NOMO-1 treated with DMSO at 0.1 percent for 48 hours (cell line): ENCODE data around the gene GRM4.
"Not testable (repeated sequence)": the region's sequence is repeated elsewhere in the genome, so short reads cannot be mapped to it uniquely, and the experiment has no call there.

Experiments used
- DNase-seq: peaks from one replicate; lab custom pipeline; 2025; ENCODE audit not compliant: unreplicated experiment; lab: John Stamatoyannopoulos, UW

Gene GRM4

GRCh38 chr6:34047913-34048867 is 97.7 kb downstream of the GRM4 start:
- no peak for DNase-seq

DNA sequence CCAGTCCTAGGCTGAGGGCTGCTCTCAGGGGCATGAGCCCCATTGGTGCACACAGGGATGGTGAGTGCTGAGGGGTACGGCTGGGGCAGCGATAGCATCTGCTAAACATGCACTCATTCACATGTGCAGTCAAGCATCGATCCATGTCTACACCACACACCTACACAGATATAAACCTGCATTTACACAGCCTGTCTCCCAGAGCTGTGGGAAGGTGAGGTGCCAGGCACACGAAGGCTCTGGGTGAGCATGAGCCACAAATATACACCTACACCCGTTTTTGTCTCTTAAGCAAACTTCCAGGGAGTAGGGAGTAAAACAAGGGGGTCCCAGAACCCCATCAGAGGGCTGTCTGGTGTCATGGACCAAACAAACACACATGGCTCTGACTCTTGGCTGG is 99.3 kb downstream of the GRM4 start:
- DNase-seq, result no peak

- DNase-seq, result no peak
Measured at GRCh38 chr6:34045771-34046170, 100.1 kb downstream of the GRM4 start.

DNA sequence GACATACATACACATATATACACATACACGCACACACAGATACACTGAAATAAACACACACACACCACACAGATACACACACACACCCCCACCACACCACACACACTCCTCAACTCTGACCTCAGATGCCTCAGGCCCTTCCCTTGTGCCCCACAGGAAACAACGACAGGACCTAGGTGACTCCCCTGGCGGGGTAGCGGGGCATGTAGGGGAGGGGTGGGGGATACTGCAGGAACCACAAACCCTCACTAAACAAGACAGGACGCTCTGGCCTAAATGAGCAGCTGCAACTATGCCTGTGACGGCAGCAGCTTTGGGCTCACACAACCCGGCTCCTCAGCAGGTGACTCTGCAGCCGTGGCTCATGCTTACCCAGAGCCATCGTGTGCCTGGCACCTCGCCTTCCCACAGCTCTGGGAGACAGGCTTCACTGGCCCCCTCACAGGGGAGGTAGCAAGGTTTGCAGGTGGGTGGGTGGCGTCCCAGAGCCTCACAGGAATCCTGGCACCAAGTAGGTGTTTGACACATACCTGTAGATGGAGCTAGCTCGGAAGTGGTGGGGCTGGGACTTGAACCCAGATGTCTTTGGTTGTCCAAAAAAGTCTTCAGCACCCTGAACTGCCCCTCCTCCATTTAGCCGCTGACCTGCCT is 100.8 kb downstream of the GRM4 start:
- DNase-seq, result no peak

DNA sequence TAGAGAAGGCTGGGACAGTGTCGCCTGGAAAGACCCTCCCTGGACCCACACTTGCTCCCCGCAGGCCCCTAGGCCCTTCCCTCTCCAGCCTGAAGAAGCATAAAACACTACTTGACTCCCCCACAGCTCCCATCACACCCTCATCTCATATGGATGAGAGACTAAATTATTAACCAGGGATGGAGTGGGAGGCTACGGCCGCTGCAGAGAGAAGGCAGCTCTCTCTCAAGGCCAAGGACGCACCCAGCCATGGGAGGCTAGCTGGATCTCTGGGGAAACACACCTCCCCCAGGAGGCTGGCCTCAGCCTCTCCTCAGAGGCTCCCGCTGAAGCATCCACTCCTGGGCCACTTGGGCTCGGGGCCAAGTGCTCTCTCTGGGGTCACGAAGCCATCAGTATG is 102.5 kb downstream of the GRM4 start:
- DNase-seq, result no peak

- DNase-seq, result not testable (repeated sequence)
Measured at GRCh38 chr6:34041998-34042397, 103.9 kb downstream of the GRM4 start.

DNA sequence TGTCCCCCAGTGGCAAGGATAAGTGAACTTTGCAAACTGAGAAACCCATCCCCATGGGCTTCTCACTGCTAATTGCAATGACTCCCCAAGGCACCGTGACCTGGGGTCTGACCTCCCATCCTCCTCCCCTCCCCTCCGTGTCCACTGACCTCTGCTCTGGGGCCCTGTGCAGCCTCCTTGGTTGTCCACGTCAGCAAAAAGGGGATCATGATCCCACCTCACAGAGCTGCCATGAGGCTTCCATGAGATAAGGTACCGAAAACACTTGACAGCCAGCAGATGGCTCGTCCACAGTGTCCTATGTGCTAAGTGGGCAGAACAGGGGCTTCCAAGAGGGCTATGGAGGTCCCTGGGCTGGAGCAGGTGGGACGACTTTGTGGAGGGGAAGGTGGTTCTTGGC is 104.5 kb downstream of the GRM4 start:
- DNase-seq, result no peak

DNA sequence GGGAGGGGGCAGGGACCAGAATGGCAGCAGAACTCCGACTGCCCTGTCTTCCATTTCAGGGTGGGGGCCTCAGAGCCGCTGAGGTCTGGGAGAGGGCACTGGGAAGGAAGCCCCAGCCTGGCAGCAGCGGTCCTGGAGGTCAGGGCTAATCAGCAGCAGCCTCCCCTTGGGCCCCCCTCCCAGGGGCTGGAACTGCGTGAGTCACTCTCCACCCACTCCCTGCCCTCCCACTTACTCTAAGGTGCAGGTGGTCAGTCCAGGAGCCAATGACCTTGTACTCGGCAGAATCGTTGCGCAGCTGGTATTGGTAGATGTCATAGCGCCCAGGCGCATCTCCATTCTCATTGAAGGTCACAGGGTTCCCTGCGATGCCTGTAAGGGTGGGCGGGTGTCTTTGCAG is 105.9 kb downstream of the GRM4 start:
- no peak for DNase-seq

GRCh38 chr6:34037151-34037550 is 108.7 kb downstream of the GRM4 start:
- no peak for DNase-seq

- DNase-seq, result no peak
Measured at GRCh38 chr6:34036357-34037069, 109.4 kb downstream of the GRM4 start.

- DNase-seq, result no peak
Measured at GRCh38 chr6:34035704-34036356, 110.1 kb downstream of the GRM4 start.

GRCh38 chr6:34035161-34035560 is 110.7 kb downstream of the GRM4 start:
- DNase-seq, result no peak

DNA sequence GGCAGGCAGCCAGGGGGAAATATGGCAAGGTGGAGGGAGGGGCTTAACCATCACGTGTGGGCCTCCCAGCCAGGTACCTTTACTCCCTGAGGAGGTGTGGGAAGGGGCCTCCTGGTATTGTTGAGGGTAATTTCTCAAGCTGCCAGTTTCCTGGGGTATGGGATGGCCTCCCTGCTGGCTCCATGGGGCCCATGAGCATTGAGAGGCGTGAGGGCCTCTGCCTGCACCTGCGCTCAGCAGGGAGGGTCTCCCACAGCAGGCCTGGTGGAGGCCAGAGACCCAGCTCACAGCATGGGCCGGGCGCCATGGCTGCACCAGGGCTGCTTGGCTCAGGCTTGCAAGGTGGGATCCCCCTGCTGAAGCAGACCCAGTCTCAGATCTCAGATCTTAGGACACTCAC is 113.0 kb downstream of the GRM4 start:
- no peak for DNase-seq

GRCh38 chr6:34031625-34032383 is 114.1 kb downstream of the GRM4 start:
- no peak for DNase-seq

DNA sequence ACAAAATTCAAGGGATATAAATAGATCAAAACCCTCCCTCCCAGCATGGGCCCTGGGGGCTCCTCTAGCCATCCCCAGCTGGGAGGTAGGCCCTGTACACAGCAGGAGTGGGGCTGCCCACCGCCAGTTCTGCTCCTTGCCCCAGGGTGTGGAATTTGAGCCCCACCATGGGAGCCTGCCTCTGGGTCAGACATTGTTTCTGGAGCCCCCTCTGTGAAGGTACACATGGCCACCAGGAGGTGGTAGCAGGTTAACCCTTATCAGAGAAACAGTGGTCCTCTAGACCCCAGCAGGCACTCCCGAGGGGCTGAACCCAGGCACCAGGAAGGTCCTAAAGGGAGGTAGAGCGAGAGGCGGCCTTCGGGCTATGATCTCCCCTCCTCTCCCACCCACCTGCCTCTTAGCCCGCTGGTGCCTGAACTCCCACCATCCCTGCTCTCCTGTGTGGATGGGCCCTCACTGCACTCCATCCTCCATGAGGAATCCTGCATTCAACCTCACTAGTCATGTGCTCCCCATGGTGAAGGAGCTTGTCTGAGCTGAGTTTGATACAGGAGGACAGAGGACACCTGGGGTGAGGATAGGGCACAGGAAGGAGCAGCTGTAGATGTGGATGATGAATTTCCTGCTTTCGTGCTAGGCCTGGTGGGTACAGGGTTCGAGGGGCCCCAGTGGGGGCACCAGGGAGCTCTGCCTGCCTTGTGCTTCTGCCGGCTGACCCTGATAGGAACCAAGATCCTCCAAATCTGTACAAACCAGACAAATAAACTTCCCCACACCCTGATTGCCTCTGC is 114.9 kb downstream of the GRM4 start:
- no peak for DNase-seq

DNA sequence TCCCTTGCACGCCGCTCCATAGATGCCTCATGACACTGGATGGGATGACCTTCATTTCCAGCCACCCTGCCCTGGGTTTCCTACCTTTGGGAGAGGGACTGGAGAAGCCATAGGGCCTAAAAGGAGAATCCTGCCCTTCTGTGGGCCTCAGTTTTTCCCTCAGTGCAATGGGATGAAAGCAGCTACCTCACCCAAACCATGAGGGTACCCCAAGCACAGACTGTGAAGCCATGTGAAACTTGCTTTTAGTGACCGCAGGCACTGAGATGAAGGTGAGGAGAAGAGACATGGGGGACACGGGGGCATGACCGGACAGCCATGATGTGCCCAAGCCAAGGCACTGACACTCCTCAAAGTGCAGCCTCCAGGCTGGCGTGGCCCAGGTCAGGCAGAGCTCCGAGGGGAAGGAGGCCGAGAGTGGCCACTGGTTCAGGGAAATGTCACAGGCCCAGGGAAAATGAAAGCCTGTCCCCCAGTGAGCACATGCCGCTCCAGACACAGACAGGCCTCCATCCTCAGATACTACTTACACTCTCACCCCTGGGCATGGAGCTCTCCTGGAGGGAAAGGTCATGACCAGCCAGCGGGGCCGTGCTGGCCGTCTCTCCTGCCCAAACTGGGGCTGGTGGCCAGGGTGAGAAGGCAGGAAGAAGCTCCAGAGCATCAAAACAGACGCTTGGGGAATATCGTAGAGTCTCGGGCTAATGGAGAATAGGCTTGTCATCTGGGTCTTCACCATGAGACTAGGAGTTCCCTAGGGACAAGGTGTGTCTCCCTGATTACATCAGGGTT is 116.2 kb downstream of the GRM4 start:
- DNase-seq, result no peak

DNA sequence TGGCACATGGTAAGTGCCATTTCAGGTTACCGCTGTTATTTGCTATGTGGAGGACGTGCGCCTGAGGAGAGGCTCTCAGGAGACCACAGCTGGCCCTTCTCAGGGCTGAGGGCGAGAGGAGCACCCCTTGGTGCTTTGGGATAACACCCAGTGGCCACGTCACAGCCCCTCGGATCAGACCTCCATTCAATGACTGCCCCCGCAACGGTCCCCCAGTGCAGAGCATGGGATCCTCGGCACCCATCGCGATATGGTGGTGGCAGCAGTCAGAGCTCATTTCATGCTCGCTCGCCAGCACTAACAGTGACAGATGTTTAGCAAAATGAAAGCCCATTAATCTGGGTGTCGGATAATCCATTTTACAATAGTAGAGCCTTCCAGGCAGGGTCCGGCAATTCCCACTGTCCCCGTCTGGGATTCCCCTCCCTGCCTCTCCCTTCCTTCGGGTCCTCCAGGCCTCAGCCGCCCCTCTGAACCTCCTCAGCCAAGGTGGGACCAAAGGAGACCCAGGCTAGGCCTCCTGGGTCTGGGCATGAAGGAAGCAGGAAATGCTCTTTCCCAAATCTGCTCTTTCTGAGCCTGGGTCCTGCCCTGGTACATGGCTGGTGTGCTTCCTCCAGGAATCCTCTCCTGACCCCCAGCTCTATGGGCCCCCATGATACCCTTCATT is 117.1 kb downstream of the GRM4 start:
- no peak for DNase-seq

GRCh38 chr6:34027939-34028441 is 117.9 kb downstream of the GRM4 start:
- DNase-seq, result no peak
